ENCODE data around the gene RXRG. TPM values are rescaled to one million over a fixed set of nuclear protein-coding genes. Genes with fewer than 3 reads are reported as not detected.

Gene RXRG
- total and polyA plus RNA-seq, 2 donors (not counting 1 experiment from before 2014, with no cell fraction given): not detected

DNA sequence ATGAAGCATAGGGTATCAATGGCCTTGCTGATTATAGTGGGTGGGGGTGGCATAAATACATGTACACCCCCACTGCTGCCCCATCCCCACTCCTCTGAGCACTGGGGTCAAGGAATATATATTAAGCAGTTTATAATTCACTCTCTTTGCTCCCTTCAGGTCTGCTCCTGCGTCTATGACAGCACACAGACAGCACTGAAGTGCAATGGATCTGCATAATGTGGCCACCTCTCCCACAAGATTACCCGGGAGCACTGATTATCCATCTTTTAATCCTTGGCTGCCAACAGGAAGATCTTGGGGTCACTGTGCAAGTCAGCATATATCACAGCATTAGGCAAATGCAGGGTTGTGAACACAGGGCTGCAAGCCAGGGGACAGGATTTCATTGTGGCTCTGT, 19.3 kb downstream of the RXRG start:
- peaks cover 26% of the 10 kb centered on the region for H3K27me3 Mint-ChIP-seq
- Histone ChIP-seq H3K4me3 (ENCODE audit: control extremely low read depth in 1 of 5, extremely low read depth in 1 of 5, insufficient read depth in 1 of 5, low read depth in 2 of 5, low read length in 4 of 5) (no peak overlapping the region), H3K79me2 (ENCODE audit: control insufficient read depth, insufficient read depth, low read length) (no peaks in the 10 kb centered on the region), H4K20me1 (ENCODE audit: control insufficient read depth, insufficient read depth, low read length, poor library complexity, severe bottlenecking) (no peaks in the 10 kb centered on the region), H2AFZ (ENCODE audit: insufficient read depth, low read depth, low read length, poor library complexity, severe bottlenecking) (no peak overlapping the region), H3K36me3 (replicated peaks in 1 of 2; ENCODE audit: control extremely low read depth in 1 of 2, control insufficient read depth in 1 of 2, extremely low read depth in 1 of 2, insufficient read depth in 2 of 2, low read length in 1 of 2) (no peaks in the 10 kb centered on the region), H3K4me1 (ENCODE audit: control insufficient read depth in 2 of 2, insufficient read depth in 2 of 2, low read length in 2 of 2) (peaks cover 0 to 7% of the 10 kb centered on the region in 2 donors), H3K27ac (ENCODE audit: low read length in 2 of 2) (no peak overlapping the region), H3K9me3 (ENCODE audit: control extremely low read depth in 1 of 3, control insufficient read depth in 2 of 3, insufficient read depth in 1 of 3, low read length in 2 of 3) (no peaks in the 10 kb centered on the region), H3K9ac (ENCODE audit: low read length) (no peak overlapping the region), H3K4me2 (replicated peaks; ENCODE audit: low read depth, low read length, poor library complexity, severe bottlenecking) (no peak overlapping the region), H3K27me3 (replicated peaks in 1 of 4; ENCODE audit: control extremely low read depth in 1 of 4, control insufficient read depth in 3 of 4, insufficient read depth in 4 of 4, low read length in 3 of 4) (peaks cover 0 to 7% (median 2%) of the 10 kb centered on the region in 4 experiments)
- no peak overlapping the region for H3K4me3 Mint-ChIP-seq
- POLR2A ChIA-PET: no interaction called here
- no peak overlapping the region for H3K27ac Mint-ChIP-seq
- CTCF ChIA-PET: no interaction called here
- 90% methylated on average over 2 of the region's 2 CpGs for WGBS (ENCODE audit: insufficient coverage)
- H3K4me1 Mint-ChIP-seq: peaks cover 11% of the 10 kb centered on the region
- intact Hi-C loops (cut with micrococcal nuclease): no loop called here
- no peaks in the 10 kb centered on the region for H3K9me3 Mint-ChIP-seq (ENCODE audit: insufficient read depth)
- TF ChIP-seq EZH2 (IDR thresholded peaks at IDR 0.05; ENCODE audit: borderline replicate concordance, insufficient read depth, low read depth, low read length, poor library complexity, severe bottlenecking): no peak
- TF ChIP-seq, protein P1, sequence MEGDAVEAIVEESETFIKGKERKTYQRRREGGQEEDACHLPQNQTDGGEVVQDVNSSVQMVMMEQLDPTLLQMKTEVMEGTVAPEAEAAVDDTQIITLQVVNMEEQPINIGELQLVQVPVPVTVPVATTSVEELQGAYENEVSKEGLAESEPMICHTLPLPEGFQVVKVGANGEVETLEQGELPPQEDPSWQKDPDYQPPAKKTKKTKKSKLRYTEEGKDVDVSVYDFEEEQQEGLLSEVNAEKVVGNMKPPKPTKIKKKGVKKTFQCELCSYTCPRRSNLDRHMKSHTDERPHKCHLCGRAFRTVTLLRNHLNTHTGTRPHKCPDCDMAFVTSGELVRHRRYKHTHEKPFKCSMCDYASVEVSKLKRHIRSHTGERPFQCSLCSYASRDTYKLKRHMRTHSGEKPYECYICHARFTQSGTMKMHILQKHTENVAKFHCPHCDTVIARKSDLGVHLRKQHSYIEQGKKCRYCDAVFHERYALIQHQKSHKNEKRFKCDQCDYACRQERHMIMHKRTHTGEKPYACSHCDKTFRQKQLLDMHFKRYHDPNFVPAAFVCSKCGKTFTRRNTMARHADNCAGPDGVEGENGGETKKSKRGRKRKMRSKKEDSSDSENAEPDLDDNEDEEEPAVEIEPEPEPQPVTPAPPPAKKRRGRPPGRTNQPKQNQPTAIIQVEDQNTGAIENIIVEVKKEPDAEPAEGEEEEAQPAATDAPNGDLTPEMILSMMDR (IDR thresholded peaks at IDR 0.05): no peak
- no peak for ATAC-seq (ENCODE audit: low read depth)
- no peak for DNase-seq

DNA sequence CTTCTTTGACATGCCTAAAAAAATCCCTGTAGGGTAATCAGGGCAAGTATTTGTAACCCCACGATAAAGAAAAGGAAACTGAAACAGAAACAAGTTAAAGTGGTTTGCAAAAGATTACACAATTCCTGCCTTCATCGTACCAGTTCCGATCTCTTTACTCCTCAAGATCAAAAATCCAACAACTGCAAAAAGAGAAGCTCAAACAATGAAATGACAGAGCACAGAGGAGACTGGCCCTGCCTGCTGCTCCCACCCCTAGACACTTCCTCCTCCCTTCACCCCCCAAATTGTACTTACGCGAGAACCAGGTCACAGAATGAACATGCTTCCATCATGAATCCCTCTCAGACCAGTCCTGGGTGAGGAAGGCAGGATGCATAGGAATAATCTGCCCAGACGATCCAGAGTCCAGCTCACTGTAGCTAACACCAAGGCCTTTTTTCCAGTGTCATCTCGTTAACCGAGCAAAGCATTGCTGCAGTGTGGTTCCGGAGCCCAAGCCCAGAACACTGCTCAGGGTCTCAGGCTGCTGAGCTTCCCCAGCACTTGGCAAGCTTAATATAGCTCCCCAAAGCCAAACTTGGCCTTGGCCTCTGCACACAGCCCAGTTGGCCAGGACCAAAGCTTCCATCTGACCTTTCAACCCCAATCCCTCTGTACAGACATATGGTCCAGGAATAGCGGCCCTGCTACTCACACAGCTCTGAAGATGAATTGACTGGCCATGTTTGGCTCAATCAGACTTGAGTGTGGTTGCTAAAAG, 20.3 kb downstream of the RXRG start:
- intact Hi-C loops (cut with micrococcal nuclease): no loop called here
- Histone ChIP-seq H3K27me3 (replicated peaks in 1 of 4; ENCODE audit: control extremely low read depth in 1 of 4, control insufficient read depth in 3 of 4, insufficient read depth in 4 of 4, low read length in 3 of 4) (peaks cover 0 to 7% (median 2%) of the 10 kb centered on the region in 4 experiments), H3K27ac (ENCODE audit: low read length in 2 of 2) (no peak overlapping the region), H3K4me2 (replicated peaks; ENCODE audit: low read depth, low read length, poor library complexity, severe bottlenecking) (peak overlapping the region; percentile 47), H2AFZ (ENCODE audit: insufficient read depth, low read depth, low read length, poor library complexity, severe bottlenecking) (peak overlapping the region; percentile 57), H4K20me1 (ENCODE audit: control insufficient read depth, insufficient read depth, low read length, poor library complexity, severe bottlenecking) (no peaks in the 10 kb centered on the region), H3K4me1 (ENCODE audit: control insufficient read depth in 2 of 2, insufficient read depth in 2 of 2, low read length in 2 of 2) (peaks cover 0 to 7% of the 10 kb centered on the region in 2 donors), H3K4me3 (ENCODE audit: control extremely low read depth in 1 of 5, extremely low read depth in 1 of 5, insufficient read depth in 1 of 5, low read depth in 2 of 5, low read length in 4 of 5) (peak overlapping the region in 1 of 5 experiments; percentile 21), H3K9ac (ENCODE audit: low read length) (peak overlapping the region; percentile 39), H3K36me3 (replicated peaks in 1 of 2; ENCODE audit: control extremely low read depth in 1 of 2, control insufficient read depth in 1 of 2, extremely low read depth in 1 of 2, insufficient read depth in 2 of 2, low read length in 1 of 2) (no peaks in the 10 kb centered on the region), H3K79me2 (ENCODE audit: control insufficient read depth, insufficient read depth, low read length) (no peaks in the 10 kb centered on the region), H3K9me3 (ENCODE audit: control extremely low read depth in 1 of 3, control insufficient read depth in 2 of 3, insufficient read depth in 1 of 3, low read length in 2 of 3) (no peaks in the 10 kb centered on the region)
- peaks cover 27% of the 10 kb centered on the region for H3K27me3 Mint-ChIP-seq
- WGBS (ENCODE audit: insufficient coverage): 60% methylated on average over 9 of the region's 10 CpGs
- no peak for DNase-seq
- ChIA-PET CTCF (no interaction called here), POLR2A (no interaction called here)
- TF ChIP-seq, protein P1 (IDR thresholded peaks at IDR 0.05): no peak
- no peak for TF ChIP-seq EZH2 (IDR thresholded peaks at IDR 0.05; ENCODE audit: borderline replicate concordance, insufficient read depth, low read depth, low read length, poor library complexity, severe bottlenecking)
- H3K4me1 Mint-ChIP-seq: peaks cover 11% of the 10 kb centered on the region
- no peak overlapping the region for H3K27ac Mint-ChIP-seq
- no peaks in the 10 kb centered on the region for H3K9me3 Mint-ChIP-seq (ENCODE audit: insufficient read depth)
- ATAC-seq (ENCODE audit: low read depth): no peak
- H3K4me3 Mint-ChIP-seq: peak overlapping the region; percentile 69

Measured in B cell (primary cell).